Measurements from ENCODE around the gene HACD1.
"Not testable (repeated sequence)": the region's sequence is repeated elsewhere in the genome, so short reads cannot be mapped to it uniquely, and the experiment has no call there.

HACD1 gene

DNA sequence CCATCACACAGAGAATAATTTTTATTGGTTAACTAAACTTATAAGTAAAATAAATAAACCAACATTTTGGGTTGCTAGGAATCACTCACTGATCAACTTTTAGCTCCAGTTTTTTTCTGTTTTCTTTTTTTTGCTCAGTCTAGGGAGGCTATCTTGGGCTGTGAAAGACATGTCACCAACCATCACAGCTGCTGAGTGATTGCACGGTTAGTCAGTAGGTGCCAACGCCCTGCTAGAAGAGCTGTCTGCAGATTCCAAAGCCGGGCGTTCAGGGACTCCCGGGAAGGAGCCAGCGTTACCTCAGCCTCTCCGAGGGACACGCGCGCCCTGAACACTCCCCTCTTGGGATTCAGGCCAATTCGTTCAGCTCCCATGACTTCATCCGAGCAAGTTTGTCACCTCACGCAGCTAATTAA lies 26.2 kb upstream of the HACD1 start:
- DNase-seq (ENCODE audit: low spot score), result no peak

DNA sequence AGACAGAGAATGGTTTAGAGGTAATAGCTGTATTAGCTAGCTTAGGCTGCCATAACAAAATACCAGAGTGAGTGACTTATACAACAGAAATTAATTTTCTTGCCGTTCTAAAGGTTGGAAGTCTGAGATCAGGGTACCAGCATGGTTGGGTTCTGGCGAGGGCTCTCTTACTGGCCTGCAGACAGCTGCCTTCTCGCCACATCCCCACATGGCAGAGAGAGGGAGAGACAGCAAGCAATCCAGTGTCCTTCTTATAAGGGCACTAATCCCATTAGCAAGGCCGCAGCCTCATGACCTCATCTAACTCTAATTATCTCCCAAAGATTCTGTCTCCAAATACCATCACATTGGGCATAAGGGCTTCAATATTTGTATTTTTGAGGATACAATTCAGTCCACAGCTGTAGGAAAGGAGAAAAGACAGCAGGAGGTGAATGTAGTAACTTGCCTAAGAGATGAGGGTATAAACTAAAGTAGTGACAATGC lies 23.2 kb upstream of the HACD1 start:
- no peak for DNase-seq (ENCODE audit: low spot score)

GRCh38 chr10:17637869-17638268 lies 20.7 kb upstream of the HACD1 start:
- no peak for DNase-seq (ENCODE audit: low spot score)

- no peak for DNase-seq (ENCODE audit: low spot score)
Measured at GRCh38 chr10:17633353-17633752, 16.2 kb upstream of the HACD1 start.

GRCh38 chr10:17632590-17632989 lies 15.4 kb upstream of the HACD1 start:
- DNase-seq (ENCODE audit: low spot score), result not testable (repeated sequence)

GRCh38 chr10:17626656-17627055 lies 9.5 kb upstream of the HACD1 start:
- DNase-seq (ENCODE audit: low spot score), result no peak

DNA sequence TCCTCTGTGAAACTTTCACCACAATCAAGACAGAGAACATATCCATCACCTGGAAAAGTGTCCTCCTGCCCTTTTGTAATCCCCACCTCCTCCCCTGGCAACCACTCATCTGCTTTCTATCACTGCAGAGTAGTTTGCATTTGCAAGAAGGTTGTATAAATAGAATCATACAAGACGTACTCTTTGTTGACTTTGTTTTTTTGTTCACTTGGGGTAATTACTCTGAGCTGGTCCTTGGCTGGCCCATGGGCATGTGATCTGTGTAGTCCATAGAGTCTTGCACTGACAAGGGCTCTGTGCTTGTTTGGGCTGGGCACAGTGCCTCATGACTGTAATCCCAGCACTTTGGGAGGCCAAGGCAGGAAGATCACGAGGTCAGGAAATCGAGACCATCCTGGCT lies 7.8 kb upstream of the HACD1 start:
- DNase-seq (ENCODE audit: low spot score), result no peak

GRCh38 chr10:17622061-17622460 lies 4.9 kb upstream of the HACD1 start:
- no peak for DNase-seq (ENCODE audit: low spot score)

DNA sequence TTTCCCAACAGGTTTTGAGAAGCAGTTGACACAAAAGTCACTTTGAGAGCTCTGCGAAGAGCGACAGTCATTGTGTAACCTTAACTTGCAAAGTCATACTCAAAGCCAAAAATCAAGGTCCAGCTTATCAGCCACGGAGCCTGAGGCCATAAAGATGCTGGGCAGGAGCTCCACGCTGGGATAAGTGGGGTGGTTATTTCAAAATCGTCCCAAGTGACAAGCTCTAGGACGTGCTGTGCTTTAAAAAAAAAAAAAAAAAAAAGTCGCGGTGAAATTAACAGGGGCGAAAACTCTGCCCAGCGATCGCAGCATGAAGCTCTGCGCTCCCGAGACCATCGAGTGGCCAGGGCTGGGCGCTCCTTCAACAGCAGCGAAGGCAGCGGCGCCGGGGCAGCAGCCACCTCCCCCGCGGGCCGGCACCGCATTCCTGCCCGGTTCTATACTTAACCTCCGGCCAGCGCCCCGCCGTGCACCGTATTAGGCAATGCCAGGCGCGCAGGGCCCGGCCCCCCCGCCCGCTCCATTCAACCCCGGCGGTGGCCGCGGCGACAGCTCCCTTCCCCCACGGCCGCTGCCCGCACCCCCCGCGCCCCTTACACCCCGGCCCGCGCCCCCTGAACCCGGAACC lies 657 bp downstream of the HACD1 start:
- DNase-seq (ENCODE audit: low spot score), result peak; percentile 37

DNA sequence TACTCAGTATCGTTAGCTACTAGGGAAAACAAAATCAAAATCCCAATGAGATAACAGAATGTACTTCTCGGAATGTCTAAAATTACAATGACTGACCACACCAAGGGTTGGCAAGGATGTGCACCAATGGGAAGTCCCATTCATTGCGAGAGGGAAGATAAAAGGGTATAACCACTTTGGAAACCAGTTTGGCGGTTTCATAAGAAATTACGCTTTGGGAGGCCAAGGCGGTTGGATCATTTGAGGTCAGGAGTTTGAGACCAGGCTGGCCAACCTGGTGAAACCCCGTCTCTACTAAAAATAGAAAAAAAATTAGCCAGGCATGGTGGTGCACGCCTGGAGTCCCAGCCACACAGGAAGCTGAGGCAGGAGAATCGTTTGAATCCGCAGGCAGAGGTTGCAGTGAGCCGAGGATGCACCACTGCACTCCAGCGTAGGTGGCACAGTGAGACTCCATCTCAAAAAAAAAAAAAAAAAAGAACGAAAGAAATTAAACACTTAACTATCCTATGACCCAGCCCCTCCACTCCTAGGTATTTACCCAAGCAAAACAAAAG lies 7.6 kb downstream of the HACD1 start:
- DNase-seq (ENCODE audit: low spot score), result no peak

DNA sequence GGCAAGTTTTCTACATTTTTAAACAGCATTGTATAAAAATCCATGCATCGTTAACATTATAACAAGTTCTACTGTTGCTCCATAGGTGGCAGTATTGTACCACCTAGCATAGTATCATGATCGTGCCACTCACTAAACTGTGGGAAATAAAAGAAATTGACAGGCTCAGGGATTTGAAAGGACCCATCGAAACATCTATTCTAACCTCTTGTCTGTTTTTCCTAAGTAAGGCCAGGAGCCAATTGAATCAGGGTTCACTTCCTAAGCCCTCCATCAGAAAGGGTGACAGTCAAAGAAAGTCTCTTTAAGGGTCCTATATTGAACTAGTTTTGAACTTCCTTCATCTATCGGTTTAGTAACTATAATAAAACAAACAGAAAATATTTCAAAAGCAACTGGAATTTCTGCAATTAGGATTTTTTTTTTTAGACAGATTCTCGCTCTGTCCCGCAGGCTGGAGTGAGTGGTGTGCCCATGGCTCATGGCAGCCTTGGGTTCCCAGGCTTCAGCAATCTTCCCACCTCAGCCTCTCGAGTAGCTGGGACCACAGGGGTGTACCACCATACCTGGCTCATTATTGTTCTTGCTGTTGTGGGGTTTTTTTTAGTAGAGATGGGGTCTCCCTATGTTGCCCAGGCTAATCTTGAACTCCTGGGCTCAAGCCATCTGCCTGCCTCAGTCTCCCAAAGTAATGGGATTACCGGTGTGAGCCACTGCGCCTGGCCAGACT lies 9.4 kb downstream of the HACD1 start:
- peak; percentile 81 for DNase-seq (ENCODE audit: low spot score)

GRCh38 chr10:17607060-17607459 lies 10.1 kb downstream of the HACD1 start:
- DNase-seq (ENCODE audit: low spot score), result no peak

GRCh38 chr10:17606547-17607040 lies 10.6 kb downstream of the HACD1 start:
- no peak for DNase-seq (ENCODE audit: low spot score)

GRCh38 chr10:17605936-17606335 lies 11.2 kb downstream of the HACD1 start:
- no peak for DNase-seq (ENCODE audit: low spot score)

GRCh38 chr10:17599089-17599488 lies 18.1 kb downstream of the HACD1 start:
- DNase-seq (ENCODE audit: low spot score), result no peak

DNA sequence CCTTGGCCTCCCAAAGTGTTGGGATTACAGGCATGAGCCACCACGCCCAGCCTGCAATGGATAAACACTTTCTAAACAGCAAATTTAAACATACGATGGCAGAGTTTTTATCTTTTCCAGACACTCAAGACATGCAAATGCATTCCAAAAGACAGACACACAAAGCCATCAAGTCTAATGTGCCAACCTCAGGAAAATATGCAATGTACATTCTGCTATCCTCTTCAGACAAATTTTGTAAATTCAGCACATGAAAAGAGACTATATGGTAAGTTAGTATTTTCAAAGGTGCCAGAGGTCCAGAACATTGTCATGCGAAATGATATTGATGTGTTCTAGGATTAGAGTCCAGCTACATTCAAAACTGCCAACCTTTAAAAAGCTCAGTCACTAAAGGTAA lies 19.8 kb downstream of the HACD1 start:
- no peak for DNase-seq (ENCODE audit: low spot score)

- no peak for DNase-seq (ENCODE audit: low spot score)
Measured at GRCh38 chr10:17590969-17591645, 26.1 kb downstream of the HACD1 start.

GRCh38 chr10:17589316-17589715 lies 27.9 kb downstream of the HACD1 start:
- not testable (repeated sequence) for DNase-seq (ENCODE audit: low spot score)

GRCh38 chr10:17588420-17588819 lies 28.8 kb downstream of the HACD1 start:
- DNase-seq (ENCODE audit: low spot score), result no peak

GRCh38 chr10:17587321-17587720 lies 29.9 kb downstream of the HACD1 start:
- not testable (repeated sequence) for DNase-seq (ENCODE audit: low spot score)

DNA sequence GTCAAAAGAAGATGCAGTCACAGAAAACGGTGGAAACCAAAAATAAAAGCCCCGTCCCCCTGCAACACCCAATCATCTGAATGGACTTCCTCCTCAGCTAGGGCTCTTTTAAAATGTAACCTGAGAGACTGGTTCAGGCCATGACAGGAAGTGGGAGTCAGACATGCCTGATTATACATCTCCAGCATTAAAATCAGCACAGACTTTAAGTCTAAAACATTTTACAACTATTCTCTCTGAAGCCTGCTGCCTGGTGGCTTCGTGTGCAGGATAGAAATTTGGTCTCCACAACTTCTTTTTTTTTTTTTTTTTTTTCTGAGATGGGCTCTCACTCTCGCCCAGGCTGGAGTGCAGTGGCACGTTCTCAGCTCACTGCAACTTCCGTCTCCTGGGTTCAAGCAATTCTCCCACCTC lies 30.3 kb downstream of the HACD1 start:
- DNase-seq (ENCODE audit: low spot score), result no peak

- no peak for DNase-seq (ENCODE audit: low spot score)
Measured at GRCh38 chr10:17585016-17585415, 32.2 kb downstream of the HACD1 start.

GRCh38 chr10:17580885-17581284 lies 36.3 kb downstream of the HACD1 start:
- no peak for DNase-seq (ENCODE audit: low spot score)
